Measurements from ENCODE around the gene KRT1.

GRCh38 chr12:52673713-52674432 is 6.3 kb downstream of the KRT1 start:
- TF ChIP-seq CTCF (IDR thresholded peaks at IDR 0.05; ENCODE audit: poor library complexity) (no peak), EZH2phosphoT487 (IDR thresholded peaks at IDR 0.05; ENCODE audit: low read depth, severe bottlenecking, unreplicated experiment) (no peak), EZH2 (IDR thresholded peaks at IDR 0.05; ENCODE audit: borderline replicate concordance) (no peak)
